DND-41 (cell line): Measurements from ENCODE around the gene WARS2.

Experiments used
- EZH2 ChIP-seq: IDR thresholded peaks from 3 replicates; pipeline ENCODE4 v1.6.1; 2012; ENCODE audit warnings: borderline replicate concordance, low read depth, mild to moderate bottlenecking, moderate library complexity, low read length, inconsistent platforms; ENCODE audit not compliant: severe bottlenecking
- TF ChIP-seq, protein P1 (sequence below): IDR thresholded peaks from 2 replicates; pipeline ENCODE4 v1.5.1; 2012; ENCODE audit warnings: borderline replicate concordance, low read length, moderate library complexity, mild to moderate bottlenecking; ENCODE audit not compliant: poor library complexity, severe bottlenecking; ENCODE audit errors: extremely low read depth

DNA sequence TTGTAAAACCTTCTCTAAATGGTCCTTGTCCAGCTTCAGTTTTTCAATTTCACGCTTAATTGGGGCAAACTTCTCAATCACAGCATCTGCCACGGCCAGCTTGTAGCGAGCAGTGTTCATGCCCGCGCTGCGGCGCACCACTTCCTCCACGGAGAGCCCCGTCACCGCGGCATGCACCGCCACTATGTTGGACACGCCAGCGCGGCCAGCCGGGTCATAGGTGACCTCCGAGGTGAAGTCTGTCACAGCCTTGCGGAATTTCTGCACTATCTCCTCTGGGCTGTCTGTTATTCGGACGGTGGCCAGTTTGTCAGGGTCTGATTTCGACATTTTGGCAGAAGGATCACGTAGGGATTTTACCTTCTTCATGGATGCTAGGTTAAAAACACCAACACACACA lies 107.5 kb downstream of the WARS2 start:
- no peak for TF ChIP-seq EZH2
- TF ChIP-seq, protein P1, sequence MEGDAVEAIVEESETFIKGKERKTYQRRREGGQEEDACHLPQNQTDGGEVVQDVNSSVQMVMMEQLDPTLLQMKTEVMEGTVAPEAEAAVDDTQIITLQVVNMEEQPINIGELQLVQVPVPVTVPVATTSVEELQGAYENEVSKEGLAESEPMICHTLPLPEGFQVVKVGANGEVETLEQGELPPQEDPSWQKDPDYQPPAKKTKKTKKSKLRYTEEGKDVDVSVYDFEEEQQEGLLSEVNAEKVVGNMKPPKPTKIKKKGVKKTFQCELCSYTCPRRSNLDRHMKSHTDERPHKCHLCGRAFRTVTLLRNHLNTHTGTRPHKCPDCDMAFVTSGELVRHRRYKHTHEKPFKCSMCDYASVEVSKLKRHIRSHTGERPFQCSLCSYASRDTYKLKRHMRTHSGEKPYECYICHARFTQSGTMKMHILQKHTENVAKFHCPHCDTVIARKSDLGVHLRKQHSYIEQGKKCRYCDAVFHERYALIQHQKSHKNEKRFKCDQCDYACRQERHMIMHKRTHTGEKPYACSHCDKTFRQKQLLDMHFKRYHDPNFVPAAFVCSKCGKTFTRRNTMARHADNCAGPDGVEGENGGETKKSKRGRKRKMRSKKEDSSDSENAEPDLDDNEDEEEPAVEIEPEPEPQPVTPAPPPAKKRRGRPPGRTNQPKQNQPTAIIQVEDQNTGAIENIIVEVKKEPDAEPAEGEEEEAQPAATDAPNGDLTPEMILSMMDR = no peak
